ENCODE measurements around the gene HOXA11.

Gene HOXA11

DNA sequence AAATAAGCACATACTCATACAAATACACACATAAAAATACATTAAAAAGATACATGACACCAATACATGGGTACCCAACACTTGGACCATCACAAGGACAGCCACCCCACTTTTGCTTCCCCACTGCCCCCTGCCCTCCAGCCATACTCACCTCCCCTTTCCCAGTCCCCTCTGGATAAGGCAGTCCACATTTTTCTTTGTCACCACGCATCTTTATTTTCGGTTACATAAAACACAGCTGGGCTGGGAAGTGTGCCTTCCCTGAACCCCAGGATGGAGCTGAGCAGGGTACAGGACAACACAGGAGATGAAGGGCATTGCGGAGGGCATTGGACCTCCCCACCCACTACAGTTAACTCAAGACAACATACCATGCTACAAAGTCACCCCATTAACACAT lies 31.5 kb downstream of the HOXA11 start:
- TF ChIP-seq, protein P1, sequence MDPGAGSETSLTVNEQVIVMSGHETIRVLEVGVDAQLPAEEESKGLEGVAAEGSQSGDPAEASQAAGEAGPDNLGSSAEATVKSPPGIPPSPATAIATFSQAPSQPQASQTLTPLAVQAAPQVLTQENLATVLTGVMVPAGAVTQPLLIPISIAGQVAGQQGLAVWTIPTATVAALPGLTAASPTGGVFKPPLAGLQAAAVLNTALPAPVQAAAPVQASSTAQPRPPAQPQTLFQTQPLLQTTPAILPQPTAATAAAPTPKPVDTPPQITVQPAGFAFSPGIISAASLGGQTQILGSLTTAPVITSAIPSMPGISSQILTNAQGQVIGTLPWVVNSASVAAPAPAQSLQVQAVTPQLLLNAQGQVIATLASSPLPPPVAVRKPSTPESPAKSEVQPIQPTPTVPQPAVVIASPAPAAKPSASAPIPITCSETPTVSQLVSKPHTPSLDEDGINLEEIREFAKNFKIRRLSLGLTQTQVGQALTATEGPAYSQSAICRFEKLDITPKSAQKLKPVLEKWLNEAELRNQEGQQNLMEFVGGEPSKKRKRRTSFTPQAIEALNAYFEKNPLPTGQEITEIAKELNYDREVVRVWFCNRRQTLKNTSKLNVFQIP (CRISPR knock-in tag; IDR thresholded peaks at IDR 0.05; ENCODE audit: borderline replicate concordance, low read depth) = no peak
- TF ChIP-seq SNAI2 (CRISPR knock-in tag; IDR thresholded peaks at IDR 0.05) = no peak
- no peak for TF ChIP-seq ZFP3 (CRISPR knock-in tag; IDR thresholded peaks at IDR 0.05)
- TF ChIP-seq ISL1 (CRISPR knock-in tag; IDR thresholded peaks at IDR 0.05) = no peak
- no peak for TF ChIP-seq ZNF8 (CRISPR knock-in tag; IDR thresholded peaks at IDR 0.05)
- TF ChIP-seq, protein P2, sequence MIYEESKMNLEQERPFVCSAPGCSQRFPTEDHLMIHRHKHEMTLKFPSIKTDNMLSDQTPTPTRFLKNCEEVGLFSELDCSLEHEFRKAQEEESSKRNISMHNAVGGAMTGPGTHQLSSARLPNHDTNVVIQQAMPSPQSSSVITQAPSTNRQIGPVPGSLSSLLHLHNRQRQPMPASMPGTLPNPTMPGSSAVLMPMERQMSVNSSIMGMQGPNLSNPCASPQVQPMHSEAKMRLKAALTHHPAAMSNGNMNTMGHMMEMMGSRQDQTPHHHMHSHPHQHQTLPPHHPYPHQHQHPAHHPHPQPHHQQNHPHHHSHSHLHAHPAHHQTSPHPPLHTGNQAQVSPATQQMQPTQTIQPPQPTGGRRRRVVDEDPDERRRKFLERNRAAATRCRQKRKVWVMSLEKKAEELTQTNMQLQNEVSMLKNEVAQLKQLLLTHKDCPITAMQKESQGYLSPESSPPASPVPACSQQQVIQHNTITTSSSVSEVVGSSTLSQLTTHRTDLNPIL (CRISPR knock-in tag; IDR thresholded peaks at IDR 0.05; ENCODE audit: low read depth) = no peak
- TF ChIP-seq ZNF70 (CRISPR knock-in tag; IDR thresholded peaks at IDR 0.05) = no peak
- no peak for TF ChIP-seq TOX (CRISPR knock-in tag; IDR thresholded peaks at IDR 0.05; ENCODE audit: borderline replicate concordance)
- TF ChIP-seq ZFP30 (CRISPR knock-in tag; IDR thresholded peaks at IDR 0.05) = no peak
- TF ChIP-seq ESRRG (CRISPR knock-in tag; IDR thresholded peaks at IDR 0.05) = no peak
- no peak for TF ChIP-seq CSDC2 (CRISPR knock-in tag; IDR thresholded peaks at IDR 0.05)
- no peak for TF ChIP-seq ZNF565 (CRISPR knock-in tag; conservative IDR thresholded peaks at IDR 0.05; ENCODE audit: low read depth)
- TF ChIP-seq, protein P3, sequence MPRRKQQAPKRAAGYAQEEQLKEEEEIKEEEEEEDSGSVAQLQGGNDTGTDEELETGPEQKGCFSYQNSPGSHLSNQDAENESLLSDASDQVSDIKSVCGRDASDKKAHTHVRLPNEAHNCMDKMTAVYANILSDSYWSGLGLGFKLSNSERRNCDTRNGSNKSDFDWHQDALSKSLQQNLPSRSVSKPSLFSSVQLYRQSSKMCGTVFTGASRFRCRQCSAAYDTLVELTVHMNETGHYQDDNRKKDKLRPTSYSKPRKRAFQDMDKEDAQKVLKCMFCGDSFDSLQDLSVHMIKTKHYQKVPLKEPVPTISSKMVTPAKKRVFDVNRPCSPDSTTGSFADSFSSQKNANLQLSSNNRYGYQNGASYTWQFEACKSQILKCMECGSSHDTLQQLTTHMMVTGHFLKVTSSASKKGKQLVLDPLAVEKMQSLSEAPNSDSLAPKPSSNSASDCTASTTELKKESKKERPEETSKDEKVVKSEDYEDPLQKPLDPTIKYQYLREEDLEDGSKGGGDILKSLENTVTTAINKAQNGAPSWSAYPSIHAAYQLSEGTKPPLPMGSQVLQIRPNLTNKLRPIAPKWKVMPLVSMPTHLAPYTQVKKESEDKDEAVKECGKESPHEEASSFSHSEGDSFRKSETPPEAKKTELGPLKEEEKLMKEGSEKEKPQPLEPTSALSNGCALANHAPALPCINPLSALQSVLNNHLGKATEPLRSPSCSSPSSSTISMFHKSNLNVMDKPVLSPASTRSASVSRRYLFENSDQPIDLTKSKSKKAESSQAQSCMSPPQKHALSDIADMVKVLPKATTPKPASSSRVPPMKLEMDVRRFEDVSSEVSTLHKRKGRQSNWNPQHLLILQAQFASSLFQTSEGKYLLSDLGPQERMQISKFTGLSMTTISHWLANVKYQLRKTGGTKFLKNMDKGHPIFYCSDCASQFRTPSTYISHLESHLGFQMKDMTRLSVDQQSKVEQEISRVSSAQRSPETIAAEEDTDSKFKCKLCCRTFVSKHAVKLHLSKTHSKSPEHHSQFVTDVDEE (CRISPR knock-in tag; IDR thresholded peaks at IDR 0.05) = no peak
- ATAC-seq = no peak

DNA sequence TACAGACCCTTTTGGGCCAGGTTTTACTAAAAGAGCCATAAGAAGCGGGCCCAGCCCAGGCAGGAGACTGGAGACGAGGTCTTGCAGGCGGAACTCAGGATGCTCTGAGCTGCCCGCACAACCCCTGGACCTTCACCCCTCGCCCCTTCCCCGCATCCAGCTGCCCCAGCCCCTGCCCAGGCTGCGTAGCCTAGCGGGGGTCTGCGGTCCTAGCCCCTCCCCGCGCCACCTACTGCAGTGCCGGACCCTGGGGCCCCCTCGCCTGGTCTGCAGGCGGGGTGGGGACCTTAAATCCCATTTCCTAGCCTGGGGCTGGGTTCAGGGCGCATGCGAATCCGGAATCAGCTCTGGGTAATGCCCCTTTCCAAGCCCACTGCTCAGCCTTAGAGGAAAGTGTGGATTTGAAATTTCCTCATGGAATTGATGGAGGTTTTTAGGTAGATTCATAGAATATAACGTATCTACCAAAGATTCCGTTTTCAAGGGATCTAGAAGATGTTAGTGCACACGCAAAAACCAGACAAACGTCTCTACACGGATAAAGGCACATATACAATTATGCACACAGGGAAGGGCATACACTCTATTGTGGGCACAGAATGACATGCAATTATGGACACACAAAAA lies 32.1 kb downstream of the HOXA11 start:
- TF ChIP-seq ZNF8 (CRISPR knock-in tag; IDR thresholded peaks at IDR 0.05) = no peak
- TF ChIP-seq ZC3H10 (CRISPR knock-in tag; IDR thresholded peaks at IDR 0.05) = no peak
- no peak for TF ChIP-seq RARB (CRISPR knock-in tag; IDR thresholded peaks at IDR 0.05)
- no peak for TF ChIP-seq PPARA (CRISPR knock-in tag; IDR thresholded peaks at IDR 0.05; ENCODE audit: borderline replicate concordance)
- TF ChIP-seq ZNF565 (CRISPR knock-in tag; conservative IDR thresholded peaks at IDR 0.05; ENCODE audit: low read depth) = no peak
- no peak for ATAC-seq

DNA sequence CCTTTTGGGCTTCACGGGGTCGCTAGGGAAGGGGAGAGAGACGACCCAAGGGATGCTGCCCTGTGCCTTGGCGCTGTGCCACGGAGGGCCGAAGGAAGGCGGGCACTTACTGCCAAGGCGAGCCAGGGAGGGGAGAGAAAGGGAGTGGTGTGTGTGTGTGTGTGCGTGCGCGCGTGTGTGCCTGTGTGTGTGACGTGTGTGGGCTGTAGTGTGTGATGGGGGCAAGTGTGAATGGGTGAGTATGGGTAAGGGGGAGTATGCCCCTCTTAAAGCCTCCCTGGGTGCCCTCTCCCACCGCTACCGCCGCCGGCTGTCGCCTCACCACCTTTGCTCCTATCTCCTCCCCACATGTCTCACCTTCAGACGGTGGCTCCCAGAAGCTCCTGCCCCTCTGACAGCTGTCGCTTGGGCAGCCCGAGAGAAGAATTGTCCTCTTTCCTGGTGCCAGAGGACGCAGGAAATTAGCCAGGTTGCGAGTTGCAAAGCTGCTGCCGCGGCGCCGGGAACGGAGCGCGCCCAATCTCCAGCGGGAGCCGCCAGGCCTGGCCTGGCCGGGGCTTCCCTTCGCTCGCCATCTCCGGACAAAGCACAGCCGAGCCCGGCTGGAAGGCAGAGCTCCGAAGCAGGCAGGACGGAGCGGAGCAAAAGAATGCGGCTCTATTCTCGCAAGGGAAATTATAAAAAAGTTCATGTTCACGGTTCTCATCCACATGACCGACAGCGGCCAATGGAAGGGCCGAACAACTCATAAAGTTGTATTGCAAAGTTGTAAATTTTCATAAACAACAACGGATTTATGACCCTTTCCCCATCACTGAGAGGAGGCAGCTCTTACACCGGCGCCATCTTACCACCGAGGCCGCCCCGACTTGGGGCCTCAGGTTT lies 32.9 kb downstream of the HOXA11 start, which contains the start of gene HOXA3:
Gene HOXA3 (minus strand): TSS at position 653 of the 885 bp plus-strand sequence. CDS start 41,943 bp downstream, outside the sequence.
- peak; percentile 17 for ATAC-seq
- no peak for TF ChIP-seq RARB (CRISPR knock-in tag; IDR thresholded peaks at IDR 0.05)

DNA sequence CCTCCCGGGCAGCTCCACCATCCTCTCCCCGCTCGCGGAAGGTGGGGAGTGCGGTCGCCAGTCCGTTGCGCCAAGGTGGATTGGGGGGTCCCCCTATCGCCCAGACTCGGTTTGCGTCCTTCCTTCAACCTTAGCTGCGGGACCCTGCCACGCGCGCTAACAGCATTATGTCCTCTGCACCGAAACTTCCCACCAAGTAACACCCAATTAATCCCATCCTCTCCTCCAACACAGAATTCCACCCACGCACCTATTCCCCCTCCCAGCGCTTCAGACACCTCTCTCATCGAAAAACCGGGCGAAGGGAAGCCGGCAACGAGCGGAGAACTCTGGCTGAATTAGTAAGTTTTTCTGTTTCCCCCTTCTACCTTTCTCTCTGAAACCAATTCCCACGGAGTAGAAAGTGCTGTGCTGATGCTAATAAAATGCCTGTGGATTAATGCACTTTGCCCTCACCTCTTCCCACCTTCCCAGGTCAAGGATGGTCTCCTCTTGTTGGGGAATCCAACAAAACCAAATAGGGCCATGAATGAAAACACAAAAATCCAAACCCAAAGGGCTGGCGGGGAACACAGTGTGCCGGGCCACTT lies 33.6 kb downstream of the HOXA11 start:
- no peak for ATAC-seq
- no peak for TF ChIP-seq ZNF565 (CRISPR knock-in tag; conservative IDR thresholded peaks at IDR 0.05; ENCODE audit: low read depth)
- no peak for TF ChIP-seq BACH2 (CRISPR knock-in tag; IDR thresholded peaks at IDR 0.05; ENCODE audit: borderline replicate concordance)
- TF ChIP-seq PPARA (CRISPR knock-in tag; IDR thresholded peaks at IDR 0.05; ENCODE audit: borderline replicate concordance) = no peak
- no peak for TF ChIP-seq ZNF70 (CRISPR knock-in tag; IDR thresholded peaks at IDR 0.05)
- no peak for TF ChIP-seq CSDC2 (CRISPR knock-in tag; IDR thresholded peaks at IDR 0.05)
- no peak for TF ChIP-seq ARNTL (CRISPR knock-in tag; IDR thresholded peaks at IDR 0.05; ENCODE audit: borderline replicate concordance, low read depth)
- TF ChIP-seq, protein P2 (CRISPR knock-in tag; IDR thresholded peaks at IDR 0.05; ENCODE audit: low read depth) = no peak
- TF ChIP-seq, protein P4, sequence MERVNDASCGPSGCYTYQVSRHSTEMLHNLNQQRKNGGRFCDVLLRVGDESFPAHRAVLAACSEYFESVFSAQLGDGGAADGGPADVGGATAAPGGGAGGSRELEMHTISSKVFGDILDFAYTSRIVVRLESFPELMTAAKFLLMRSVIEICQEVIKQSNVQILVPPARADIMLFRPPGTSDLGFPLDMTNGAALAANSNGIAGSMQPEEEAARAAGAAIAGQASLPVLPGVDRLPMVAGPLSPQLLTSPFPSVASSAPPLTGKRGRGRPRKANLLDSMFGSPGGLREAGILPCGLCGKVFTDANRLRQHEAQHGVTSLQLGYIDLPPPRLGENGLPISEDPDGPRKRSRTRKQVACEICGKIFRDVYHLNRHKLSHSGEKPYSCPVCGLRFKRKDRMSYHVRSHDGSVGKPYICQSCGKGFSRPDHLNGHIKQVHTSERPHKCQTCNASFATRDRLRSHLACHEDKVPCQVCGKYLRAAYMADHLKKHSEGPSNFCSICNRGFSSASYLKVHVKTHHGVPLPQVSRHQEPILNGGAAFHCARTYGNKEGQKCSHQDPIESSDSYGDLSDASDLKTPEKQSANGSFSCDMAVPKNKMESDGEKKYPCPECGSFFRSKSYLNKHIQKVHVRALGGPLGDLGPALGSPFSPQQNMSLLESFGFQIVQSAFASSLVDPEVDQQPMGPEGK (CRISPR knock-in tag; IDR thresholded peaks at IDR 0.05; ENCODE audit: borderline replicate concordance) = no peak
- TF ChIP-seq, protein P3 (CRISPR knock-in tag; IDR thresholded peaks at IDR 0.05) = no peak

Measured in SK-N-SH treated with all-trans-retinoic acid at 6 μM for 48 hours (cell line).